Fibroblast of gingiva (primary cell): ENCODE data around the gene DAPK1.

Experiments
- DNase-seq: peaks from one replicate; pipeline ENCODE4 v3.0.0-alpha.2; 2011; ENCODE audit warnings: low read depth

DAPK1 gene

GRCh38 chr9:87497604-87498045 is at the start of gene DAPK1:
DAPK1 (plus strand) TSS chr9:87497867; CDS start chr9:87499078, 1,211 bp downstream.
- peak; percentile 24 for DNase-seq

GRCh38 chr9:87451149-87451548 is 46.5 kb upstream of the DAPK1 start:
- no peak for DNase-seq

GRCh38 chr9:87455407-87455806 is 42.3 kb upstream of the DAPK1 start:
- no peak for DNase-seq

- DNase-seq: no peak
These were observed 36.4 kb upstream of the DAPK1 start for GRCh38 chr9:87461256-87461655.

- peak; percentile 74 for DNase-seq
These were observed 33.3 kb upstream of the DAPK1 start for GRCh38 chr9:87464110-87464991.

- no peak for DNase-seq
These were observed 32.7 kb upstream of the DAPK1 start for GRCh38 chr9:87464992-87465378.

GRCh38 chr9:87465816-87466215 is 31.9 kb upstream of the DAPK1 start:
- no peak for DNase-seq

- no peak for DNase-seq
These were observed 30.5 kb upstream of the DAPK1 start for GRCh38 chr9:87467187-87467586.

GRCh38 chr9:87469793-87470465 is 27.7 kb upstream of the DAPK1 start:
- DNase-seq: no peak

GRCh38 chr9:87471746-87472145 is 25.9 kb upstream of the DAPK1 start:
- no peak for DNase-seq

GRCh38 chr9:87475463-87475862 is 22.2 kb upstream of the DAPK1 start:
- DNase-seq: no peak

- DNase-seq: no peak
These were observed 19.3 kb upstream of the DAPK1 start for GRCh38 chr9:87478226-87478992.

GRCh38 chr9:87479801-87480201 is 17.9 kb upstream of the DAPK1 start:
- no peak for DNase-seq

GRCh38 chr9:87481890-87482855 is 15.5 kb upstream of the DAPK1 start:
- no peak for DNase-seq

- no peak for DNase-seq
These were observed 7.4 kb upstream of the DAPK1 start for GRCh38 chr9:87490225-87490624.

- DNase-seq: no peak
These were observed 6.8 kb upstream of the DAPK1 start for GRCh38 chr9:87490907-87491306.

GRCh38 chr9:87491523-87491922 is 6.1 kb upstream of the DAPK1 start:
- DNase-seq: no peak

- no peak for DNase-seq
These were observed 5.0 kb upstream of the DAPK1 start for GRCh38 chr9:87492642-87493041.

GRCh38 chr9:87494970-87495471 is 2.6 kb upstream of the DAPK1 start:
- DNase-seq: peak; percentile 54

GRCh38 chr9:87497080-87497603 is 525 bp upstream of the DAPK1 start:
- no peak for DNase-seq
